HG03575 (cell line): ENCODE data around the gene NPC1.

Source experiments
- ATAC-seq: cut with Tn5 transposase; IDR thresholded peaks from one replicate; pipeline ENCODE4 v1.9.1; 2021; ENCODE audit not compliant: unreplicated experiment, insufficient number of reproducible peaks, low FRiP score; ENCODE audit errors: extremely low read depth

The NPC1 gene

DNA sequence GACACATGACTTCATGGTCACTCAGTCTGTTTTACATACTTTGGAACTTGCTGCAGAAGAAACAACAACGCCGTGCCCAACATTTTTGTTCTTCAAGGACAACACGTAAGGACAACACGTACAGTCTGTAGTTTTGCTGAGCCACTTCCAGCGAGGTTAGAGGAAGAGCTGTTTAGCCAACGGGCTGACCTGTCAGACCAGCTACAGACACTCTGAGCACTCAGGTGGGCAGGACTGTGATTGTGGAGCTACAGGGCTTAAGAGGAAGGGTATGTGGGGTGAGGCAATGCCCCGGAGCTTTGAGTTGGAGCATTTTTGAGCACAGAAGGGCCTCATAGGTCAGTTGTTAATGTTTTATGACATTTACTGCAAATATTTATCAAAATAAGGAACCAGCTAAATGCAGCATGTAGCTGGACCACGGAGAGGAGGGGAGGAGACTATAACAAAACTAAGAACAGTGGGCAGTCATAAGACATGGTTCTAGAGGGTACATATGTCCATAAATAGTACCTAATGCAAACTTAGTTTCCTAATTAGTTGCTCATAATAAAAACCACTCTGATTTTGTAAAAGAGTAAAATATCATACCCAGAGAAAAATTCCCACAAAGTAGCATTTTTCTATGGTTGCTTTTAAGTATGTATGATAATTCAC, 26.3 kb upstream of the NPC1 start:
- no peak for ATAC-seq

DNA sequence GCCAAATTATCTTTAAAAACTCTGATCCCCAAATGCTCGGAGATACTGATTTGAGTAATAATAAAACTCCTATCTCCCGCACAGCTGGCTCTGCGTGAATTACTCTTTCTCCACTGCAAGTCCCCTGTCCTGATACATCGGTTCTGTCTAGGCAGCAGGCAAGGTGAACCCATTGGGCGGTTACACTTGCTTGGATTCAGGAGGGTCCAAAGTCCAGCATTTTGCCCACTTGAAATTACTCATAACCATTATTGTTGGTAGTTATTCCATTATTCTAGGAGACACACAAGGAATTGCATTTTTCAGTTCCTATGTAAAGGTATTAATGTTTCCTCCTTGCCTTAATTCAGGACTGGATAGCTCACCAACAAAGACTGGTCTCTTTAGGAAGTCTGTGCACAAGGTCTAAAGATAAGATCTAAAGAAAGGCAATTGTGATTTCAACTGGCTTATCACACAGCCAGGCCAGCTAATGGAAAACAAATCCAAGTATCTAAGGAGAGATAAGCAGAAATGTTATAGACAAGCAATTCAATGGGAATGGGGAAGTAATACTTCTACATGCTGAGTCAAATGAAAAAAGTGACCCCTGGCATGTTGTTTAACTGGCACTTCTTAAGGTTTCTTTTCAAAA, 23.2 kb upstream of the NPC1 start:
- no peak for ATAC-seq

DNA sequence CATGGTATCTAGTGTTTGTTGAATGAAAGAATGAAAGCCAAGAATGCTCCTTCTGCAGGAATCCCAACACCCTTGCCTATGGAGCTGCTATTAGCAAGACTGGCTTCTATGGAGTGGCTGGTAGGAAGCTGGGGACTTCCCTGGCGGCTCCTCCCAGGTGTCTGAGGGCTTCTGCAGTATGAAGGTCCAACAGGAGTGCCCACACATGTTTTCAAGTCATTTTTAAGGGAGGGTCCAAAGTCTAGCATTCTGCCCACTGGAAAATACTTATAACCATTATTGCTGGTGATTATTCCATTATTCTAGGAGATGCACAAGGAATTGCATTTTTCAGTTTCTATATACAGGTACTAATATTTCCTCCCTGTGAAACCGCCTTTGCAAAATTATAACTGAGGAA, 21.9 kb upstream of the NPC1 start:
- ATAC-seq, result no peak

GRCh38 chr18:23605941-23606340, 19.6 kb upstream of the NPC1 start:
- no peak for ATAC-seq

- no peak for ATAC-seq
Measured at GRCh38 chr18:23599809-23600208, 13.5 kb upstream of the NPC1 start.

DNA sequence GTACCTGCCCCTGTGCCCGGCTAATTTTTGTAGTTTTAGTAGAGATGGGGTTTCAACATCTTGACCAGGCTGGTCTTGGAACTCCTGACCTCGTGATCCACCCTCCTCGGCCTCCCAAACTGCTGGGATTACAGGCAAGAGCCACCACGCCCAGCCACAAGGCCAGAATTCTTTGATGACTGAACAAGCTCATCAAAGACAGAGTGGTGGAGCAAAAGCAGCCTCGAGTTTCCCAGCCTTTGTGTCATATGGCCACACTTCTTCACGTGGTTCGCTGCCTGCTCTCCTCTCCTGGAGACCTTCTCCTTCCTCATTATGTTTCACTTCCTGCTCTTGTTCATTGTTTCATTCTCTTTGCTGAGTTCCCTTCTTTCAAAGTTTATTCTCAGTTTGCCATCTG, 9.9 kb upstream of the NPC1 start:
- no peak for ATAC-seq

DNA sequence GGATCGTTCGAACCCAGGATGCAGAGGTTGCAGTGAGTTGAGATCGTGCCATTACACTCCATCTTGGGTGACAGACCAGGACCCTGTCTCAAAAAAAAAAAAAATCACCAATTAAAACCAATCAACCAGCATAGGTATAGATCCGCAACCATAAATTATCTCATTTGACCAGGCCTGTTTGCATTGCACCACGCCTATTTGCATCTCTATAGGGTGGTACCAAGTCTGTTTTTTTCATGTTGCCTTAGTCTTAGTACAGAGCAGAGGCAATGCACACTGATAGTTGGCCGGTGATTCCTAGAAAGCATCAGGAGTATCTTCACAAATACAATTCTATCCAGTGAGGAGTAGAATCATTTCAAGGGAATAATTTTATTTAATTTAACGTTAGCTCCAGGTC, 9.3 kb upstream of the NPC1 start:
- ATAC-seq, result no peak

DNA sequence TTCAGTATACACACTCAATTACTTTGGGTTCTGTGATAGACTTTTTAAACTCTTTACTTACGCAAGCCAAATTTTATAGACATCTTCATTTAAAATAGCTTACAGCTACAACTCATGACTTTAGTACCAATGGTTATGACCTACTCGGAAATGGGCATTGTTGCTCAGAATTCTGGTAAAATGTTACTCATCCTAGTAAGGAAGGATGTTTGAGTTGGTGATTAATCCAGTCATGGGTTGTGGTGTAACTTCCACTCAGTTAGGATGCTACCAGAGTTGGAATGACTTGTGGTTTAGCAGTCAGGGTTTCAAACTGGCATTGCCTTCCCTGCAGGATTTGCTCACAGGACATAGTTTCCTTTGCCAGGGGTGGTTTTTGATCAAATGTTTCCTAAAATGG, 7.4 kb upstream of the NPC1 start:
- no peak for ATAC-seq

- no peak for ATAC-seq
Measured at GRCh38 chr18:23592911-23593310, 6.6 kb upstream of the NPC1 start.

- no peak for ATAC-seq
Measured at GRCh38 chr18:23591011-23591410, 4.7 kb upstream of the NPC1 start.

GRCh38 chr18:23588836-23589560, 2.7 kb upstream of the NPC1 start:
- no peak for ATAC-seq

DNA sequence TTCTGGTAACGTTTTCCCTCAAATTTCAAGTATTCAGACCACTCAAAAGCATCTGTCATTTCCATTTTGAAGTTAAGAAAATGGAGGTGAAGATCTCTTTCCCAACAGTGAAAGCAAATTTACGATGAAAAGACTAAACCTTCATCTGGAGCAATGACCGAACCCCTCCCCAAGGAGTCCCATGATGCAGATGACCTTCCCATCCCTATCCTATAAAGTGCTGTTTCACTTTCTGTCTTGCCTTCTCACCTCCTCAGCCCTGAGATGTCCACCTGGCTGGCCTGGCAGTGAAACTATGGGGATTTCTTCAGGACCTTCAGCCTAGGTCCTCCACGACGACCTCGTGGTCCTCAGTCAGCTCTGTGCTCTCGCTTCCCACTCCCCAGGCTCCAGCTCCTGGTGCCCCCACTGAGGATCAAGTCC, 925 bp upstream of the NPC1 start:
- no peak for ATAC-seq

DNA sequence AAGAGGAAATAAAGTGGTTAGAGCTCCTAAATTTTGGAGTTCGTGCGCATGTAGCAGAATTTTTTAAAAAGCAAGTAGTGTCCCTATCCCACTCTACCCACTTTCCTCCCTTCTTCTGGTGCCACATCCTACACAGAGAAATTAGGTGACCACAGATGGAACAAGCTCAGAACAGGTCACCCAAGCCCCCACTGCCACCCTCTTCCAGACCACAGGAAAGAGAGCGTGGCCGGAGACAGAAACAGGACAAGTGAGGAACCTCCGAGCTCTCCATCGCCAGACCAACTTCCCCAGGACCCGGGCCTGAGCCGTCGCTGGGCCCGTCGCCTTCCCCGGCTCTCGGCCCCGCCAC, 433 bp downstream of the NPC1 start:
- no peak for ATAC-seq

- ATAC-seq, result no peak
Measured at GRCh38 chr18:23585007-23585871, 1.1 kb downstream of the NPC1 start.

DNA sequence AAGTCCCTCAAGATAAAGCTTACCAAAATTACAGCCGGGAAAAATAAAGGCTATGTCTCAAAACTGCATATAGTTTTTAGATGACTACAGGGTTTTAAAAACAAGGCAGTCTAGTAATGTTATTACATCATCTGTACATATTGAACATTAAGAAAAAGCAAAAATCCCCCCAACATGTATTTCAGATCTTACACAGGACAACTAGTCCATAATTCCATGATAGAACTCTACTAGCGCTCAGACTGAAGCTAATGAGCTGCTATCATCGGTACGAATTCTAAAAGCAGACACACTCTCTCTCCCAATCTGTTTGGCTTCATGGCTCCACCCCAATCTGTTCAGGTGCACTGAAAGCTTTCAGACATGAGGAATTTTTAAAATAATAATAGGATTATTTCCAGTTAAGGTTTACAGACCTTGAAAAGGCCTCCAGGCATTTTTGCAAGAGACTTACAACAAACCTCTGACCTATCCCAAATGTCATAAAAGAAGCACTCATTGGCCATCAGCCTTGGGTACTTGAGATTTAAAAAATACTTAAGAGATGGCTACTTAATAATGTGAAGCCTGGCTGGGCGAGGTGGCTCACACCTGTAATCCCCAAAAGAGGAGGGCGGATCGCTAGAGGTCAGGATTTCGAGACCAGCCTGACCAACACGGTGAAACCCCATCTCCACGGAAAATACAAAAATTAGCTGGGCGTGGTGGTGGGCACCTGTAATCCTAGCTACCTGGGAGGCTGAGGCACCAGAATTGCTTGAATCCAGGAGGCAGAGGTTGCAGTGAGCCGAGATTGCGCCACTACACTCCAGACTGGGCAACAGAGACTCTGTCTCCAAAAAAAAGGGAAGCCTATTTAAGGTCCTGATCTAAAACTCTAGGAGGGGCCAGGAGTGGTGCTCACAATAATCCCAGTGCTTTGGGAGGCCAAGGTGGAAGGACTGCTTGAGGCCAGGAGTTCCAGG, 2.0 kb downstream of the NPC1 start:
- ATAC-seq, result no peak

DNA sequence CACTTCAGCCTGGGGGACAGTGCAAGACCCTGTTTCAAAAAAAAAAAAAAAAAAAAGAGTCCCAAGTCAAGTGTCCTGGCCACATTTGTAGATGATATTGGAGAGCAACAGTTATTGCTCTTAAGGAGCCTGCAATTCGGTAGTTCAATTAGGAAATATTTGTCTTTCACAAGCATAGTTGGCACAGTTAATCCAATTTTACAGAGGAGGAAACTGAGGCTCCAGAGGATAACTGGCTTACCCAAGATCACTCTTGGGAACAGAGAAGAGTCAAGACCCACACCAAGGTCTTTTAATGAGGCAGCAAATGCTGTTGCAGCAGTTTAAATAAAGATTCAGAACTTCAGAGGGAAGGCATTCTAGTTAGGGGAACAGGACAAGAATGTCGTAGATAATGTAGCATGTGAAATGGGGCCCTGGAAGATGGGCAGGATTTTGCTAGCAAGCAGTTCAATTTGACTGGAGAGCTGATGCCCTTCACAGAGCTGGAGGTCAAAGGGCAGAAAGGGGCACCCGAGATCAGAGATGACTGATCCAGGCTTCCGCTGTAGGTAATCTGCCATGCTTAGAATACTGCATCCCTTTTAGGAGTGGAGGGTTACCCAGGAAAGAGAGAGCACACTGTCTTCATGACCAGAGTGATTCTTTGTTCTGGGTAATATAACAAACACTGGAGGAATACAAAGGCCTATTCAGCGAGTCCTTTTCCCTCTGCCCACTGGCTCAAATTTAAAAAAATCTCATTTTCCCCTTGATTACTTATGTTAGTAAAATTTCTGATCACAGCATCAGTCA, 3.0 kb downstream of the NPC1 start:
- ATAC-seq, result no peak

GRCh38 chr18:23580677-23581367, 5.5 kb downstream of the NPC1 start:
- no peak for ATAC-seq
